ENCODE results near the gene SAMD8. TPM values are rescaled to one million over a fixed set of nuclear protein-coding genes. Genes with fewer than 3 reads are reported as not detected.

SAMD8 gene
- total RNA-seq, 4 donors from 2014 or later, result 18.5 to 36.0 (median 24.6) TPM

- H3K27me3 ChIP-seq, result no peaks in the 10 kb centered on the region
- WGBS, 2 donors, result 71 to 82% methylated on average over 3 of the region's 3 CpGs
- peak overlapping the region; percentile 59 to 98 (median 90) for H3K27ac ChIP-seq
- peaks cover 31 to 98% (median 67%) of the 10 kb centered on the region in 3 donors for H3K4me1 ChIP-seq
- peaks cover 16 to 98% (median 37%) of the 10 kb centered on the region in 3 donors for H3K36me3 ChIP-seq
- no peaks in the 10 kb centered on the region for H3K9me3 ChIP-seq
- intact Hi-C loops (cut with DNase I), result no loop called here
- H3K4me3 ChIP-seq, result no peak overlapping the region
- DNase-seq, result no peak
- TF ChIP-seq POLR2A (IDR thresholded peaks at IDR 0.05) (no peak), CTCF (IDR thresholded peaks at IDR 0.05) (no peak)
Observed at GRCh38 chr10:75228278-75228677, 116.8 kb downstream of the SAMD8 start.

GRCh38 chr10:75228834-75229233, 117.4 kb downstream of the SAMD8 start:
- Histone ChIP-seq H3K4me1 (peaks cover 36 to 98% (median 66%) of the 10 kb centered on the region in 3 donors), H3K36me3 (peaks cover 12 to 98% (median 36%) of the 10 kb centered on the region in 3 donors), H3K4me3 (no peak overlapping the region), H3K9me3 (no peaks in the 10 kb centered on the region), H3K27ac (peak overlapping the region; percentile 59 to 98 (median 90)), H3K27me3 (no peaks in the 10 kb centered on the region)
- WGBS, 2 donors, result 22 to 44% methylated on average over 4 of the region's 4 CpGs
- intact Hi-C loops (cut with DNase I), result no loop called here
- DNase-seq, result no peak
- no peak for TF ChIP-seq CTCF (IDR thresholded peaks at IDR 0.05)
- no peak for TF ChIP-seq POLR2A (IDR thresholded peaks at IDR 0.05)

DNA sequence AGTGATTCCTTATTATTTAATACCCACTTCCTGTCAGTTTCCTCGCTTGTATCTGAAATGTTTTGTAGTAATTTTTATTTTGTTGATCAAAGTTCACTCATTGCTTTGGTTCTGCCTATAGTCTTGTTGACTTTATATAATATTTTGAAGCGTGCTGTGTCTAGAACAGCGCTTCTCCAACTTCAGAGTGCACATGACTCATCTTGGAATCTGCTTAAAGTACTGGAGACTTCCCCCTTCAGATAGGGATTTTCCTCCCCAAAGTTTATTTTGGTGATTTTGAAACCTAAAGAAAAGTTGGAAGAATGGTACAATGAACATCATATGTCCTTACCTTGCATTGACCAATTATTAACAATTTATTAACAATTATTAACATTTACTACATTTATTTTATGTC, 118.5 kb downstream of the SAMD8 start:
- WGBS, 2 donors, result 42 to 51% methylated on average over 3 of the region's 3 CpGs
- peaks cover 38 to 96% (median 55%) of the 10 kb centered on the region in 3 donors for H3K4me1 ChIP-seq
- peaks cover 12 to 86% (median 28%) of the 10 kb centered on the region in 3 donors for H3K36me3 ChIP-seq
- no peaks in the 10 kb centered on the region for H3K9me3 ChIP-seq
- peak overlapping the region; percentile 1 to 98 (median 90) for H3K27ac ChIP-seq
- no peak for DNase-seq
- TF ChIP-seq POLR2A (IDR thresholded peaks at IDR 0.05), result no peak
- TF ChIP-seq CTCF (IDR thresholded peaks at IDR 0.05), result no peak
- no peaks in the 10 kb centered on the region for H3K27me3 ChIP-seq
- H3K4me3 ChIP-seq, result no peak overlapping the region
- intact Hi-C loops (cut with DNase I), result loop anchor here (5.0 to 10.0 kb wide), 2 partner anchors 43 to 105 kb away; no protein-coding TSS in a partner anchor

DNA sequence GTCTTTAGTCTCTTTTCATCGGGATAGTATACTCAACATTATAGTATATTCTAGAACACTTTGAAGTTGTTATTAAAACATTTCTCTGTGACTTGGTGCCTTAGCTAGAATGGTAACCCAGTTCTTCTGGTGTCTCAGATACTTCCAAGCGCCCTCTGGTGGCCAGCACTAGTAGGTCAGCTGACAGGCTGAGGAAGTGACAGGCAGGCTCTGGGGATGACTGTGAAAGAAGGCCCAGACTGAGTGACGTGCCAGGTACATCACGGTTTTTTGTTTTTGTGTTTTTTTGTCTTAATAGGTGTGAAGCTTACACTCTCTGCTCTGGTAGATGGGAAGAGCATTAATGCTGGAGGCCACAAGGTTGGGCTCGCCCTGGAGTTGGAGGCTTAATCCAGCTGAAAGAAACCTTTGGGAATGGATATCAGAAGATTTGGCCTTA, 119.2 kb downstream of the SAMD8 start:
- DNase-seq, result peak; percentile 65
- intact Hi-C loops (cut with DNase I), result loop anchor here (5.0 to 10.0 kb wide), 2 partner anchors 43 to 106 kb away; no protein-coding TSS in a partner anchor
- Histone ChIP-seq H3K27me3 (no peaks in the 10 kb centered on the region), H3K4me1 (peaks cover 39 to 95% (median 48%) of the 10 kb centered on the region in 3 donors), H3K36me3 (peaks cover 12 to 82% (median 28%) of the 10 kb centered on the region in 3 donors), H3K9me3 (no peaks in the 10 kb centered on the region), H3K4me3 (no peak overlapping the region), H3K27ac (peak overlapping the region; percentile 1 to 98 (median 90))
- TF ChIP-seq POLR2A (IDR thresholded peaks at IDR 0.05) (no peak), CTCF (IDR thresholded peaks at IDR 0.05) (peak; percentile 67 to 97 (median 95))
- 26 to 27% methylated on average over 5 of the region's 5 CpGs for WGBS, 2 donors

Other genes starting within 250 kb of the SAMD8 start
- gene VDAC2, start 99.1 kb downstream of the SAMD8 start, total RNA-seq, result 100 to 1,000 TPM; 219 to 319 (median 285) TPM
- gene COMTD1, start 124.3 kb downstream of the SAMD8 start, total RNA-seq, result 100 to 1,000 TPM in 3 of 4 donors, 10 to 100 TPM in 1; 87.8 to 139 (median 111) TPM